ENCODE results near the gene VASP.

- no peak for TF ChIP-seq EZH2 (IDR thresholded peaks at IDR 0.05; ENCODE audit: borderline replicate concordance, insufficient read depth, low read depth, low read length, poor library complexity, severe bottlenecking)
- TF ChIP-seq, protein P1, sequence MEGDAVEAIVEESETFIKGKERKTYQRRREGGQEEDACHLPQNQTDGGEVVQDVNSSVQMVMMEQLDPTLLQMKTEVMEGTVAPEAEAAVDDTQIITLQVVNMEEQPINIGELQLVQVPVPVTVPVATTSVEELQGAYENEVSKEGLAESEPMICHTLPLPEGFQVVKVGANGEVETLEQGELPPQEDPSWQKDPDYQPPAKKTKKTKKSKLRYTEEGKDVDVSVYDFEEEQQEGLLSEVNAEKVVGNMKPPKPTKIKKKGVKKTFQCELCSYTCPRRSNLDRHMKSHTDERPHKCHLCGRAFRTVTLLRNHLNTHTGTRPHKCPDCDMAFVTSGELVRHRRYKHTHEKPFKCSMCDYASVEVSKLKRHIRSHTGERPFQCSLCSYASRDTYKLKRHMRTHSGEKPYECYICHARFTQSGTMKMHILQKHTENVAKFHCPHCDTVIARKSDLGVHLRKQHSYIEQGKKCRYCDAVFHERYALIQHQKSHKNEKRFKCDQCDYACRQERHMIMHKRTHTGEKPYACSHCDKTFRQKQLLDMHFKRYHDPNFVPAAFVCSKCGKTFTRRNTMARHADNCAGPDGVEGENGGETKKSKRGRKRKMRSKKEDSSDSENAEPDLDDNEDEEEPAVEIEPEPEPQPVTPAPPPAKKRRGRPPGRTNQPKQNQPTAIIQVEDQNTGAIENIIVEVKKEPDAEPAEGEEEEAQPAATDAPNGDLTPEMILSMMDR (IDR thresholded peaks at IDR 0.05), result no peak
Observed at GRCh38 chr19:45554481-45554880, 47.2 kb downstream of the VASP start.
